ENCODE measurements around the gene PGM3.

PGM3 gene

GRCh38 chr6:83117802-83118201 lies 75.3 kb downstream of the PGM3 start:
- no peak for DNase-seq (ENCODE audit: low read depth)
